ENCODE data around the gene CES3. TPM values are rescaled to one million over a fixed set of nuclear protein-coding genes. Genes with fewer than 3 reads are reported as not detected.

The CES3 gene
- total RNA-seq, 6 experiments from 2014 or later = 19.1 to 82.4 (median 35.9) TPM

DNA sequence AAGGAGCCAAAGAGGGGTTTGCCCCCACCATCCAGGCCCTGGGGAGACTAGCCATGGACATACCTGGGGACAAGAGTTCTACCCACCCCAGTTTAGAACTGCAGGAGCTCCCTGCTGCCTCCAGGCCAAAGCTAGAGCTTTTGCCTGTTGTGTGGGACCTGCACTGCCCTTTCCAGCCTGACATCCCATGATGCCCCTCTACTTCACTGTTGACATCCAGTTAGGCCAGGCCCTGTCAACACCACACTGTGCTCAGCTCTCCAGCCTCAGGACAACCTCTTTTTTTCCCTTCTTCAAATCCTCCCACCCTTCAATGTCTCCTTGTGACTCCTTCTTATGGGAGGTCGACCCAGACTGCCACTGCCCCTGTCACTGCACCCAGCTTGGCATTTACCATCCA lies 48.1 kb downstream of the CES3 start:
- intact Hi-C loops (cut with DNase I) = no loop called here
- ATAC-seq (peak in 1 of 4 donors; percentile 5), DNase-seq (no peak)
- Histone ChIP-seq H3K36me3 (no peaks in the 10 kb centered on the region), H3K27ac (no peak overlapping the region), H3K9me3 (no peaks in the 10 kb centered on the region), H3K4me3 (no peak overlapping the region), H3K27me3 (no peaks in the 10 kb centered on the region), H3K4me1 (peaks cover 0 to 8% (median 3%) of the 10 kb centered on the region in 4 donors)
- no peak for TF ChIP-seq POLR2A (IDR thresholded peaks at IDR 0.05)
- TF ChIP-seq, protein P1, sequence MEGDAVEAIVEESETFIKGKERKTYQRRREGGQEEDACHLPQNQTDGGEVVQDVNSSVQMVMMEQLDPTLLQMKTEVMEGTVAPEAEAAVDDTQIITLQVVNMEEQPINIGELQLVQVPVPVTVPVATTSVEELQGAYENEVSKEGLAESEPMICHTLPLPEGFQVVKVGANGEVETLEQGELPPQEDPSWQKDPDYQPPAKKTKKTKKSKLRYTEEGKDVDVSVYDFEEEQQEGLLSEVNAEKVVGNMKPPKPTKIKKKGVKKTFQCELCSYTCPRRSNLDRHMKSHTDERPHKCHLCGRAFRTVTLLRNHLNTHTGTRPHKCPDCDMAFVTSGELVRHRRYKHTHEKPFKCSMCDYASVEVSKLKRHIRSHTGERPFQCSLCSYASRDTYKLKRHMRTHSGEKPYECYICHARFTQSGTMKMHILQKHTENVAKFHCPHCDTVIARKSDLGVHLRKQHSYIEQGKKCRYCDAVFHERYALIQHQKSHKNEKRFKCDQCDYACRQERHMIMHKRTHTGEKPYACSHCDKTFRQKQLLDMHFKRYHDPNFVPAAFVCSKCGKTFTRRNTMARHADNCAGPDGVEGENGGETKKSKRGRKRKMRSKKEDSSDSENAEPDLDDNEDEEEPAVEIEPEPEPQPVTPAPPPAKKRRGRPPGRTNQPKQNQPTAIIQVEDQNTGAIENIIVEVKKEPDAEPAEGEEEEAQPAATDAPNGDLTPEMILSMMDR (IDR thresholded peaks at IDR 0.05) = no peak
- no CpG with 5 or more reads among the region's 1 CpG for WGBS (ENCODE audit: insufficient coverage, low coverage, low lambda C conversion rate, missing lambda C conversion rate)

DNA sequence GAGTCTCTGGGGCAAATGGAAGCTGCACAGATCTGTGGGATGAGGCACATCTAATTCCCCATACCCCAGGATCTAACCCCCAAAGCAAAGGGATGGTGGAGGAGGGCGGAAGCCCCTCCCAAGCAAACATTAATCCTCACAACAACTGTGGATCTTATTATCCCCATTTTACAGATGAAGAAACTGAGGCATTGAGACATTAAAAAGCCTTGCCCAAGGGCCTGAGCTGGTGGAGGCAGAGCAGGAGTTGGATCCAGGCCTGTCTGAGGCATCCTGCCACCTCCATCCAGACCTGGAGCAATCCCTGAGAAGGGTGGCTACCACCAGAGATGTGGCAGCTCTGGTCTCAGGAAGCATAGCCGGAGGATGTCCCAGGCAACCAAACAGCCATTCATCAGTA lies 50.2 kb downstream of the CES3 start:
- intact Hi-C loops (cut with DNase I) = loop anchor here (10.0 kb wide), 1 partner anchor 144 kb away; the partner anchor contains the start of genes B3GNT9 (in 2 of the 2), FBXL8 (in 2 of the 2) and TRADD (in 2 of the 2)
- no peak overlapping the region for H3K27ac ChIP-seq
- H3K27me3 ChIP-seq = no peaks in the 10 kb centered on the region
- DNase-seq (no peak), ATAC-seq (no peak)
- peaks cover 0 to 11% (median 3%) of the 10 kb centered on the region in 4 donors for H3K4me1 ChIP-seq
- no peaks in the 10 kb centered on the region for H3K9me3 ChIP-seq
- no peak for TF ChIP-seq POLR2A (IDR thresholded peaks at IDR 0.05)
- TF ChIP-seq, protein P1 (IDR thresholded peaks at IDR 0.05) = no peak
- H3K36me3 ChIP-seq = no peaks in the 10 kb centered on the region
- 100% methylated on average over 1 of the region's 2 CpGs for WGBS (ENCODE audit: insufficient coverage, low coverage, low lambda C conversion rate, missing lambda C conversion rate)
- H3K4me3 ChIP-seq = no peak overlapping the region

DNA sequence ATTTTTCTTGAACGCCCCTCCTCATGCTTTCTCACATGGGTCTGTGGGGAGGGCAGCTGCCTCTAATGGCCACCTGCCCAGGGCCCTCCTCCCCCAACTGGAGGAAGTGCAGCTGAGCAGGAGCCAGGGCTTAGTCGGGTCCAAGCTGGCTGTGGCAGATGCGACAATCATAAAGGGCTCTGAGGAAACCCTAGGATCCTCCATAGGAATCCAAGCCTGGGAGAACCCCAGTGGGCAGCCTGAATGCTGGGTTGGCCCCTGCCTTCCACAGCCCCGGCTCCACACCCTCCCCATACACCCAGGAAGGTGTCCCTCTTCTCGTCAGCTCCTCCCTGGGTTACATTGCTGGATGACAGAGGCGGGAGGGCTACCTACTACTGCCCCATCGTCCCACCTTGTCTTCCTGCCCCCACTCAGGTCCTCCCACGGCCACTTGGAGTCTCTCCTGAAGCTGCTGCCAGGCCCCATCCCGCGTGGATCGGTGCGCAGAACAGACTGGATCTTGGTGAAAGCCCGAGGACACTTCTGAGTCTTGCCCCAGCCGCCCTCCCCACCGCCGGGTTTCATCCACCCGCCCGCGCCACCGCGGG lies 52.3 kb downstream of the CES3 start:
- 0% methylated on average over 6 of the region's 21 CpGs for WGBS (ENCODE audit: insufficient coverage, low coverage, low lambda C conversion rate, missing lambda C conversion rate)
- H3K36me3 ChIP-seq = no peaks in the 10 kb centered on the region
- ATAC-seq (no peak), DNase-seq (no peak)
- no peak overlapping the region for H3K27ac ChIP-seq
- intact Hi-C loops (cut with DNase I) = loop anchor here (10.0 kb wide), 1 partner anchor 141 kb away; the partner anchor contains the start of genes B3GNT9 (in 2 of the 2), FBXL8 (in 2 of the 2) and TRADD (in 2 of the 2)
- H3K4me3 ChIP-seq = peak overlapping the region; percentile 32 to 53 (median 53)
- no peaks in the 10 kb centered on the region for H3K9me3 ChIP-seq
- TF ChIP-seq POLR2A (IDR thresholded peaks at IDR 0.05) = no peak
- TF ChIP-seq, protein P1 (IDR thresholded peaks at IDR 0.05) = no peak
- H3K4me1 ChIP-seq = peaks cover 0 to 11% (median 3%) of the 10 kb centered on the region in 4 donors
- no peaks in the 10 kb centered on the region for H3K27me3 ChIP-seq

GRCh38 chr16:67013823-67014633 lies 53.0 kb downstream of the CES3 start:
- Histone ChIP-seq H3K4me3 (peak overlapping the region; percentile 32 to 53 (median 53)), H3K36me3 (no peaks in the 10 kb centered on the region), H3K9me3 (no peaks in the 10 kb centered on the region), H3K27ac (peak overlapping the region in 1 of 3 donors; percentile 47), H3K27me3 (no peaks in the 10 kb centered on the region), H3K4me1 (peaks cover 0 to 11% (median 3%) of the 10 kb centered on the region in 4 donors)
- DNase-seq = peak; percentile 67 to 79 (median 70)
- peak; percentile 68 to 75 (median 70) for ATAC-seq
- TF ChIP-seq POLR2A (IDR thresholded peaks at IDR 0.05) = no peak
- TF ChIP-seq, protein P1 (IDR thresholded peaks at IDR 0.05) = peak in 3 of 4 donors; percentile 8 to 36 (median 22)
- intact Hi-C loops (cut with DNase I) = loop anchor here (10.0 kb wide), 1 partner anchor 141 kb away; the partner anchor contains the start of genes B3GNT9 (in 2 of the 2), FBXL8 (in 2 of the 2) and TRADD (in 2 of the 2)
- 0% methylated on average over 3 of the region's 70 CpGs for WGBS (ENCODE audit: insufficient coverage, low coverage, low lambda C conversion rate, missing lambda C conversion rate)
